ENCODE data around the gene NHLRC1. TPM values are rescaled to one million over a fixed set of nuclear protein-coding genes. Genes with fewer than 3 reads are reported as not detected.

The NHLRC1 gene
- total RNA-seq, 1 donor from 2014 or later: 1.2 TPM

DNA sequence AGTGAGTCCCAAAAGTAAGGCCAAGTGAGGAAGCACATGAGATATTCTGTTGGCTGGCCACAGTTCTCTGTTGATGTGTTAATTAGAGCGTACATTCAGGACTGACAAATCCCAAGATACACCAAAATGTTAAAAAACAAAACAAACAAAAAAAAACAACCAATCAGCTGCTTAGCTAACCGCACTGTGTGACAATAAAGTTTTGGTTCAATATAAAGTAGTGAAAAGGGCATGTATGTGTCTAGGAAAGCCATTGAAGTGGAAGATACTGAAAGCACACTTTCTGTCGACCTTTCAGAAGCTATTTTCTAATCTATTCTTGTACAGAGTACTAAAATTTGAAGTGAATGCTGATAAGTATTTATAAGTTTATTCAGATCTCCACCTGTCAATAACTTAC, 26.1 kb downstream of the NHLRC1 start:
- ATAC-seq (ENCODE audit: poor library complexity) (no peak), DNase-seq (no peak)
- intact Hi-C loops (cut with DNase I): no loop called here

DNA sequence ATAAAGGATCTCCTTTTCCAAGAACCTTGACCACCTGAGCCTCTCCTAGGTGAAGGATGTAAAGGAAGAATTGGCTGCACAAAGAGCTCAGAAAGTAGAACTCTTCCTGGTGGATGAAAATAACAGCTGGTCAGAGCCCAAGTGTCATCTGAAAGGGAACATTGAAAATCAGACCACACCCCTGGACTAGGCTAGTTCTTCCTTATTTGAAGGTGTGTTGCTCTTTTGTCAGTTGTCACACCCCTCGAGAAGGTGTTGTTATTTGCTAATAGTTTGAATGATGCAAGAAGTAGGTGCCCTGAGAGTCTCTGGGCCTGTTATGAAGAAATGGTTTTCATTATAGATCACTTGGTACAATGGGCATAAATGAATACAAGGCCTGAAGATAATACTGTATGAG, 31.1 kb downstream of the NHLRC1 start:
- no peak for ATAC-seq (ENCODE audit: poor library complexity)
- DNase-seq: no peak
- intact Hi-C loops (cut with DNase I): no loop called here

DNA sequence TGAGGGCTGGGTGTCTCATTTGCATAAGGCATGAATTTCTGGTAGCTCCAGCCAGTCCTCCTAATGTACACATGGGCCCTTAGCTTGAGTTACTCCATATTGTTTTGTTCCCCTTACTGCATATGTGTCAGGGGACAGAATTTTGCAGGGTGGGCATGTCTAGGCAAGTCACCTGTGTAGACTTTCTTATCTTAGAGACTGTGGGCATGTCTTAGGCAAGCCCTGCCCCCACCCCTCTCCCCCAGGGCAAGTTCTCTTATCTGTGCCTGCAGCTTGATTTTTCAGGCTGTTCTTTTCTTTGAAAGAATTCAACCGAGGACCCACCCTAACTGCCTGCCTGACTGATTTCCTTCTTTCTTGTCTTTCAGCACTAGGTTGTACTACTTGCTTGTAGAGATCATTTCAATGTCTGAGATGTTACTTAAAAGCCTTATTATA, 32.1 kb downstream of the NHLRC1 start:
- DNase-seq (no peak), ATAC-seq (ENCODE audit: poor library complexity) (no peak)
- intact Hi-C loops (cut with DNase I): no loop called here

DNA sequence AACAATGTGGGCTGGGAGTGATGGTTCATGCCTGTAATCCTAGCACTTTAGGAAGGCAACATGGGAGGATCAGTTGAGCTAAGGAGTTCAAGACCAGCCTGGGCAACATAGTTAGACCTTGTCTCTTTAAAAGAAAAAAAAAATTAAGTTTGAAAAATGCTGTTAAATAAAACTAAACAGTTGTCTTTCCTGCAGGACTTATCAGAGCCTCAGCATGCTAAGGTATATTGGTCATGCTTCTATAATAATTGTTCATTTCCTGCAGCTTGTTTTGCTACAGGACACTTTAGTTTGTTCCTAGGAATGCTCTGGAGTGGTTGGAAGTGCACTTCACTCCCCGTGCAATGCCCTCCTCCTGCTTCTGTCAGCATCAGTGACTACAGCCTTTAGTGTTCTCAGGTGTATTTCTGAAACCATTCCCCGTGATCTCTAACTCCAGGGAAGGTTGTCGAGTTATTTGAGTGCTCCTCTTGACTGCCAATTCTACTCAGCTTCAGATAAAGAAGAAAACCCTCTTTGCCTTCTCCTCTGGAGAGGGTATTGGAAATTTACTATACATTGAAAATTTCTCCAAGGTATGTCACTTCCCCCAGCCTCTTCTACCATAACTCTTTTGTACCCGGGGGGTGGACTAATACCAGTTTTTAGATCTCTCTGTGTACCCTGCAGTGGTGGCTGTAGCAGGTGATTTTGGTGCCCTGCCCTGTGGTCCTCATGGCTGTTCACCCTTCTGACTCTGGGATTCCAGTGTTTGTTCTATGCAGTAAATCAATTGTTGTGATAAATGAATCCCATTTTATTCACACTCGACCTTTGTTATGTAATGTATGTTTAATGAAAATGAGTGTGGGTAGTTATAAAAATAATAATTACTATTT, 33.8 kb downstream of the NHLRC1 start:
- no peak for ATAC-seq (ENCODE audit: poor library complexity)
- intact Hi-C loops (cut with DNase I): no loop called here
- DNase-seq: no peak

DNA sequence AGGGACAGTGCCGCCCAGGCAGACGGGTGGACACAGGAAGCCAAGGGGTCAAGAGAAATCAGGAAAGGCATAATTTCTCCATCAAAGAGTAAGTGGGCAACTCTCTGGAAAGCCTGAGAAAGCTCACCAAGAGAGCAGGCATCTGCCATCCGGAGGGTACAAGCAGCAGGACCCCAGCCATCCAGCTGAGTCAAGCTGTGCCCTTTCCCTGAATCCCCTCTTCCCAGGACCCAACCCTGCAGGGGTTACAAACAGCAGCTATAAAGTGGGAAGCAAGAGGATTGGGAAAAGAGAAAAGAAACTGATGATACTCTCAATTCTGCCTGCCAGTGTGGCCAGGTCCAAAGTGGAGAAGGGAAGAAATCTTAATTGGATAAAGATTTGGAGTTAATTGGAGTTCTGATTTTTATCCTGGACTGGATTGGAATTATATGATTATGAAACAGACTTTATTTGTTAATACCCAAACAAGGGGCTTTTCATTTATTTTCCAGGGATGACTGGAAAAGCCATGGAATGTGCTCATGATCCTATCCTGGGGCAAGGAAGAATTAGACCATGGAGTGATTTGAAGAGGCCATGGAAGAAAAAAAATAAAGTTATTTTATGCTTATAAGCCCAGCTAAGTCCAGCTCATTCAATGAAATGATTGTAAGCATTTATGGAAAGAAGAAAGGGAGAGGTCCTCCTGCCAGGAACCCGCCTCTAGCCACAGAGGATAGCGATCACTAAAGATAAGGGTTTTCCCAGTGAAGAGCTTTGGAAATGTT, 34.9 kb downstream of the NHLRC1 start:
- intact Hi-C loops (cut with DNase I): no loop called here
- ATAC-seq (ENCODE audit: poor library complexity) (no peak), DNase-seq (no peak)

DNA sequence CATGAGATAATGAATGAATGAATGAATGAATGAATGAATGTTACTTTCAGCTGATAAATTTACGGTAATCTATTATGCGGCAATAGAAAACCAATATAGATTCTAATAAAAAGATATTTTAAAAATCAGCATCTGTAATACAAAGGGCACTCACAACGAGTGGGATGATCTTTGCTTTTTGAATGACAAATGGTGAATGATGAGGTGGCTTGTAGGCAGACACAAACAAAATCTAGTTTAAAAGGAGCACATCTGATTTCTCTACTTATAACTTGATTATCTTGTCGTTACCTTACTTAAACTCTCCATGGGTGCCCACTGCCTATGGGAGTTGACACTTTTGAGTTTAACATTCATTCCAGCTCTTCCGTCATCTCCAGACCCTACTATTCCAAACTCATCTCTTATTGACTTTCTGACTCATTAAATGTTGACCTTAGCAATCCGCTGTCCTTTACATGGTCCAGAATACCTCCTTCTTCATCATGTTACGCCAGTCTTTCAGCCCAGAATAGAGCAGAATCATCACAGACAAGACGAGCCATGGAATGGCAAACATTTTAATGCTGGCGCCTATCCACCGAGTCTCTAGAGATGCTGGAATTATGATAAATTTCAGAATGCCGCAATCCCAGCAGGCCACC, 41.3 kb downstream of the NHLRC1 start:
- intact Hi-C loops (cut with DNase I): no loop called here
- ATAC-seq (ENCODE audit: poor library complexity) (no peak), DNase-seq (no peak)

DNA sequence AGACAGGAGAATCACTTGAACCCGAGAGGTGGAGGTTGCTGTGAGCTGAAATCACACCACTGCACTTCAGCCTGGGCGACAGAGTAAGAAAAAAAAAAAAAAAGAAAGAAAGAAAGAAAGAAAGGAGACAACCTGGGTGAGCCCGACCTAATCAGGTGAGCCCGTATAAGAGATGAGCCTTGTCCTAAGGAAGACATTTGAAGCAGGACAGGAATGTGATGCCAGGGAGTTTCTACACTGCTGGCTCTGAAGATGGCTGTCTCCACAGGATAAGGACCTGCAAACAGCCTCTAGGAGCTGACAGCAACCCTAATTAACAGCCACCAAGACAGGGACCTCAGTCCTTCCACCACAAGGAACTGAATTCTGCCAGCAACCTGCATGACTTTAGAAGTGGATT, 41.9 kb downstream of the NHLRC1 start:
- intact Hi-C loops (cut with DNase I): no loop called here
- ATAC-seq (ENCODE audit: poor library complexity) (no peak), DNase-seq (no peak)

DNA sequence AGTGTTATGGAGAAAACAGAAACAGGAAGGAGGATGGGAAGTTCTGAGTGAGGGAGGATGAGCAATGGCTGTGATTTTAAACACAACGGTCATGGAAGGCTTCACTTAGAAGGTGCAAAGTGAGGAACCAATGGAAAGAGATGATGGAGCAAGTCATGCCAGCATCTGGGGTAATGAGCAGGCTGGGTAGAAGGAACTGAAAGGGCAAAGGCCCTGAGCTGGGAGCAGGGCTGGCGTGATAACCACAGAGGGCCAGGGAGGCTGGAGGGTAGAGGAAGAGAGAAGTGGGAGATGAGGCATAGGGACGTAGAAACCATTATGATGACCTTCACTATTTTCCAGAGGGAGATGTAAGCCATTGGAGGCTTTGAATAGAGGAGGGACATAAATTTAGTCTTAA, 43.6 kb downstream of the NHLRC1 start:
- ATAC-seq (ENCODE audit: poor library complexity) (no peak), DNase-seq (no peak)
- intact Hi-C loops (cut with DNase I): no loop called here

DNA sequence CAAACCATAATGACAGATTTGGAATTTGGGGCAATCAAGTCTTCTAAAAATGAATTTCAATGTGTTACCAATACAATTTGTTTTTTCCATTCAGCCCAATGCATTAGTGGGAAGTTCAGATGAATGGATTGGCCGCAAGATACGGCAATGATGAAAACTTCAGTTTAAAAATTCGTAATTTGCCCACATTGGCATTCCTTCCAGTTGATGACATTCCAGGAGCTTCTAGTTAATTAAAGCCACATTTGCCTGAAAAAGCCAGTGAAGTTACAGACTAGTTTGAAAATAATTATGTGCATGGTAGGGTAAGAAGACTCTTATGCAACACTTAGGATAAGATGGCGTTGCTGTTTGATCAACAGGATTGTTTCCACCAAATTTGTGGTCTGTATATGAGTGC, 46.2 kb downstream of the NHLRC1 start:
- no peak for DNase-seq
- ATAC-seq (ENCODE audit: poor library complexity): no peak
- intact Hi-C loops (cut with DNase I): no loop called here

DNA sequence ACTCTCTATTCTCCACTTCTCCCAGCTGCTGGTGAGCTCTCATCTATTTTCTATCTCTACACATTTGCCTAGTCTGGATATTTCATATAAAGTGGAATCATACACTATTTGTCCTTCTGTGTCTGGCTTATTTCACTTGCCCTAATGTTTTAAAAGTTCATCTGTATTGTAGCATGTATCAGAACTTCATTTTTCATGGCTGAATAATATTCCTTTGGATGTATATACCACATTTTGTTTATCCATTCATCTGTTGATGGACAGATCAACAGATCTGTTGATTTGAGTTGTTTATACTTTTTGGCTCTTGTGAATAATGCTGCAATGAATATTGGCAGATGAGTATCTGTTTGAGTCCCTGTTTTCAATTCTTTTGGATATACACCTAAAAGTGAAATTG, 49.6 kb downstream of the NHLRC1 start:
- intact Hi-C loops (cut with DNase I): no loop called here
- DNase-seq (no peak), ATAC-seq (ENCODE audit: poor library complexity) (no peak)

DNA sequence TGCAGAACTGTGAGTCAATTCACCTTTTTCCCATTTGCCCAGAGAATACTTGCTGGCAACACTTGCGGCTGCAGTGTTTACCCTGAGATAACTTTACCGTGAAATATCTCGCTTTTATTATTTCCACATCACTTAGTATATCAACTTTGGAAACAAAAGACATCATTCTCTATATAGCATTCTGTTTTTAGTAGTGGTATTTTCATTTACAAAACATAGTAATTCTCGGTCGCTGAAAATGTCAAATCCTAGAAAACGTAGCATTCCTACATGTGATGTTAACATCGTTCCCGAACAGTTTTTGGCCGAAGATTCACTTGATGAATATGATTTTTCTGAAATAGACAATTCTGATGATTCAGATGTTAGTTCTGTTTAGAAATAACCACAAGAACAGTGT, 52.0 kb downstream of the NHLRC1 start:
- DNase-seq (no peak), ATAC-seq (ENCODE audit: poor library complexity) (no peak)
- intact Hi-C loops (cut with DNase I): no loop called here

Other genes with a start within 250 kb of the NHLRC1 start
- gene KIF13A, start 135.0 kb downstream of the NHLRC1 start, total RNA-seq: 52.7 TPM
- 12.2 TPM for gene TPMT, start 32.4 kb upstream of the NHLRC1 start, total RNA-seq
- 13.2 TPM for gene KDM1B, start 32.7 kb upstream of the NHLRC1 start, total RNA-seq
- gene DEK, start 141.9 kb upstream of the NHLRC1 start, total RNA-seq: 63.0 TPM